Parathyroid adenoma (tissue), 2 donors: ENCODE results near the gene TTC27.

ENCODE experiments used
- H2AFZ ChIP-seq: fragments of 300-600 bp; sonication (generic); one replicate; pipeline ENCODE4 v1.7.0; 2017; ENCODE audit warnings: antibody characterized with exemption, mild to moderate bottlenecking
- H3K27ac ChIP-seq: fragments of 300-600 bp; sonication (generic); one replicate; pipeline ENCODE4 v1.7.0; 2017
- H3K27me3 ChIP-seq: fragments of 300-600 bp; sonication (generic); one replicate; pipeline ENCODE4 v1.7.0; 2017; ENCODE audit warnings: low read length; ENCODE audit not compliant: control insufficient read depth, insufficient read depth
- H3K36me3 ChIP-seq: fragments of 300-600 bp; sonication (generic); one replicate; pipeline ENCODE4 v1.7.0; 2017; ENCODE audit warnings: low read length; ENCODE audit not compliant: control insufficient read depth, insufficient read depth
- H3K4me1 ChIP-seq: fragments of 300-600 bp; sonication (generic); one replicate; pipeline ENCODE4 v1.7.0; 2017; ENCODE audit warnings: control low read depth
- H3K4me2 ChIP-seq: fragments of 300-600 bp; sonication (generic); one replicate; pipeline ENCODE4 v1.7.0; 2017; ENCODE audit warnings: low read length
- H3K4me3 ChIP-seq: fragments of 300-600 bp; sonication (generic); one replicate; pipeline ENCODE4 v1.7.0; 2017; ENCODE audit warnings: low read depth, low read length
- H3K79me2 ChIP-seq: fragments of 300-600 bp; sonication (generic); one replicate; pipeline ENCODE4 v1.7.0; 2017; ENCODE audit warnings: control low read depth
- H3K9ac ChIP-seq: fragments of 300-600 bp; sonication (generic); one replicate; pipeline ENCODE4 v1.7.0; 2017; ENCODE audit warnings: mild to moderate bottlenecking
- H3K9me3 ChIP-seq: fragments of 300-600 bp; sonication (generic); one replicate; pipeline ENCODE4 v1.7.0; 2017; ENCODE audit warnings: low read length; ENCODE audit not compliant: control insufficient read depth
- CTCF ChIP-seq: fragments of 300-600 bp; sonication (generic); IDR thresholded peaks from one replicate; pipeline ENCODE4 v1.7.0; 2017; ENCODE audit warnings: antibody characterized with exemption, mild to moderate bottlenecking
- donor health status: primary hyperparathyroidism.

Gene TTC27

DNA sequence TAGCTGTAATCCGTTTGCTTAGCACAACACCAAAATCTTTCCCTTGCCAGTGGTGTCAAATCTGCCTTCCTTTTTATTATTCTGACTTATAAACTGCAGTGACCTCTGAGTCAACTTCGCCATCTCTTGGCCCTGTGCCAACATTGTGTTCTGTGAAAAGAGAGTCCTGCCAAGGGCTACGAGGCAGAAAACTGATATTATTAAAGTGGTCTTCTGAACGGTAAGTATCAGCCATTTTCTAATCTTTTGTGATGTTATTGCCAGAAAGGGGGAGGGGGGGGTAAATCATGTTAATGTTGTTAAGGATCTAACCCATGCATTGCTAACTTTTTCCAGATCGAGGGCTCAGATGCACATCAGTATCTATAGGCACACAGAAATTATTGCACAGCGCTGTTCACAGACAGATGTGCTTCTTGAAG is 197.5 kb downstream of the TTC27 start:
- Histone ChIP-seq H3K9me3 (no peaks in the 10 kb centered on the region), H3K27ac (no peak overlapping the region), H3K27me3 (no peaks in the 10 kb centered on the region), H3K4me1 (no peaks in the 10 kb centered on the region), H3K79me2 (no peaks in the 10 kb centered on the region), H3K4me2 (no peak overlapping the region), H3K36me3 (no peaks in the 10 kb centered on the region), H3K4me3 (no peak overlapping the region), H3K9ac (no peak overlapping the region), H2AFZ (no peak overlapping the region)
- no peak for TF ChIP-seq CTCF

GRCh38 chr2:32830196-32830595 is 202.3 kb downstream of the TTC27 start:
- Histone ChIP-seq H3K9me3 (no peaks in the 10 kb centered on the region), H3K4me2 (no peak overlapping the region), H3K27me3 (no peaks in the 10 kb centered on the region), H3K9ac (no peak overlapping the region), H2AFZ (no peak overlapping the region), H3K36me3 (no peaks in the 10 kb centered on the region), H3K27ac (no peak overlapping the region), H3K4me1 (no peaks in the 10 kb centered on the region), H3K79me2 (no peaks in the 10 kb centered on the region), H3K4me3 (no peak overlapping the region)
- no peak for TF ChIP-seq CTCF

- no peaks in the 10 kb centered on the region for H3K36me3 ChIP-seq
- H3K9ac ChIP-seq: no peak overlapping the region
- no peaks in the 10 kb centered on the region for H3K9me3 ChIP-seq
- H3K4me1 ChIP-seq: no peaks in the 10 kb centered on the region
- no peak overlapping the region for H2AFZ ChIP-seq
- no peaks in the 10 kb centered on the region for H3K27me3 ChIP-seq
- no peak overlapping the region for H3K4me2 ChIP-seq
- H3K27ac ChIP-seq: no peak overlapping the region
- no peak for TF ChIP-seq CTCF
- no peak overlapping the region for H3K4me3 ChIP-seq
- no peaks in the 10 kb centered on the region for H3K79me2 ChIP-seq
Observed at GRCh38 chr2:32832821-32833220, 205.0 kb downstream of the TTC27 start.

DNA sequence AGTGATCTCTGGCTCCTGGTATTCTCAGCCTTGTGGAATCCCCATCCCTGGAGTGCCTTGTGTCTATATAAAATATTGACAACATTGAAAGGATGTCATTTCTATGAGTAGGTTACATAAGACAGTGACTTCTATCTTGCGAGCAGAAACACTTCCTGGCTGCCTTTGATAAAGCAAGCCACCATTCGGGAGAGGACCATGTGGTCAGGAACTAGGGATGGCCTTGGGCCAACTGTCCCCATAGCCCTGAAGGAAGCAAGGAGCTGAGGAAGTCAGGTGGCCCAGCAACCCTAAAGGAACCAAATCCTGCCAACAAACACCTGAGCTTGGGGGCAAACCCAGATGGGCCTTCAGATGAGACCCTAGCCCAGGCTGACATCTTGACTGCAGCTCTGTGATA is 205.9 kb downstream of the TTC27 start:
- Histone ChIP-seq H3K4me3 (no peak overlapping the region), H2AFZ (no peak overlapping the region), H3K9me3 (no peaks in the 10 kb centered on the region), H3K79me2 (no peaks in the 10 kb centered on the region), H3K27ac (no peak overlapping the region), H3K27me3 (no peaks in the 10 kb centered on the region), H3K4me2 (no peak overlapping the region), H3K9ac (no peak overlapping the region), H3K36me3 (no peaks in the 10 kb centered on the region), H3K4me1 (no peaks in the 10 kb centered on the region)
- no peak for TF ChIP-seq CTCF

DNA sequence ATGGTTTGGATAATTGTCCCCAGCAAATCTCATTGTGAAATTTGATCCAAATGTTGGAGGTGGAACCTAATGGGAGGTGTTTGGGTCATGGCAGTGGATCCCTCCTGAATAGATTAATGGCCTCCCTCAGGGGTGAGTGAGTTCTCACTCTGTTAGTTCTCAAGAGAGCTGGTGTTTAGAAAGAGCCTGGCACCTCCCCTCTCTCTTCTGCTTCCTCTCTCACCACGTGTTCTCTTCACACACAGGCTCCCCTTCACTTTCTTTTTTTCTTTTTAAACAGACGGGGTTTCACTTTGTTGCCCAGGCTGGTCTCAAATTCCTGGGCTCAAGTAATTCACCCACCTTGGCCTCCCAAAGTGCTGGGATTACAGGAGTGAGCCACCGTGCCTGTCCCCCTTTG is 207.3 kb downstream of the TTC27 start:
- H3K79me2 ChIP-seq: no peaks in the 10 kb centered on the region
- TF ChIP-seq CTCF: no peak
- H3K4me2 ChIP-seq: no peak overlapping the region
- H3K27ac ChIP-seq: no peak overlapping the region
- no peak overlapping the region for H3K9ac ChIP-seq
- no peaks in the 10 kb centered on the region for H3K9me3 ChIP-seq
- no peaks in the 10 kb centered on the region for H3K36me3 ChIP-seq
- no peak overlapping the region for H3K4me3 ChIP-seq
- no peaks in the 10 kb centered on the region for H3K27me3 ChIP-seq
- H3K4me1 ChIP-seq: no peaks in the 10 kb centered on the region
- H2AFZ ChIP-seq: no peak overlapping the region
